ENCODE data around the gene LZIC. TPM values are rescaled to one million over a fixed set of nuclear protein-coding genes. Genes with fewer than 3 reads are reported as not detected.

The LZIC gene
- total and polyA plus RNA-seq, 11 donors = 18.5 to 37.7 (median 34.3) TPM

DNA sequence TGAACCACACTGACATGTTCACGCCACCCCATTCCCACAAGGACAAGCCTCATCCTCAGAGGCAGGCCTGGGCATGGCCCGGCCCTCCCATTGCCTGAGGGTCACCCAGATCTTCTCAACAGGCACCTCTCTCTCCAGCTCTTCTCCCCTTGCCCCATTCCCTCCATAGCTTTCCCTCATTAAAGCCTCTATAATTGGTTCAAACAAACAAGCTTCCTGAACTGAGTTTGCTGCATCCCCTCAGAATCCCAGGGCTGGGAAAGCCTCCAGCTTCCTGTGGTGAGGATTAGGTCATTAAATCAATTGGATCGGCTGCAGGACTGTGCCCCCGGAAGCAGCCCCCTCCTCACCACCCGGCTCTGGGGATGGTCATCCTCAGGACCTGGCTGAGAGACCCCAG, 52.0 kb downstream of the LZIC start:
- ATAC-seq (no peak), DNase-seq (peak in 1 of 5 donors; percentile 34)
- Histone ChIP-seq H3K36me3 (peaks cover 0 to 16% (median 0%) of the 10 kb centered on the region in 9 donors), H3K27me3 (no peaks in the 10 kb centered on the region), H3K4me1 (peaks cover 9 to 82% (median 58%) of the 10 kb centered on the region in 12 donors), H3K27ac (peak overlapping the region; percentile 59 to 91 (median 80)), H3K9me3 (no peaks in the 10 kb centered on the region), H3K4me3 (no peak overlapping the region)
- intact Hi-C loops (cut with DNase I) = no loop called here
- WGBS, 4 donors = 54 to 64% (median 59%) methylated on average over 5 of the region's 5 CpGs
- TF ChIP-seq, protein P1, sequence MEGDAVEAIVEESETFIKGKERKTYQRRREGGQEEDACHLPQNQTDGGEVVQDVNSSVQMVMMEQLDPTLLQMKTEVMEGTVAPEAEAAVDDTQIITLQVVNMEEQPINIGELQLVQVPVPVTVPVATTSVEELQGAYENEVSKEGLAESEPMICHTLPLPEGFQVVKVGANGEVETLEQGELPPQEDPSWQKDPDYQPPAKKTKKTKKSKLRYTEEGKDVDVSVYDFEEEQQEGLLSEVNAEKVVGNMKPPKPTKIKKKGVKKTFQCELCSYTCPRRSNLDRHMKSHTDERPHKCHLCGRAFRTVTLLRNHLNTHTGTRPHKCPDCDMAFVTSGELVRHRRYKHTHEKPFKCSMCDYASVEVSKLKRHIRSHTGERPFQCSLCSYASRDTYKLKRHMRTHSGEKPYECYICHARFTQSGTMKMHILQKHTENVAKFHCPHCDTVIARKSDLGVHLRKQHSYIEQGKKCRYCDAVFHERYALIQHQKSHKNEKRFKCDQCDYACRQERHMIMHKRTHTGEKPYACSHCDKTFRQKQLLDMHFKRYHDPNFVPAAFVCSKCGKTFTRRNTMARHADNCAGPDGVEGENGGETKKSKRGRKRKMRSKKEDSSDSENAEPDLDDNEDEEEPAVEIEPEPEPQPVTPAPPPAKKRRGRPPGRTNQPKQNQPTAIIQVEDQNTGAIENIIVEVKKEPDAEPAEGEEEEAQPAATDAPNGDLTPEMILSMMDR (IDR thresholded peaks at IDR 0.05) = no peak
- TF ChIP-seq POLR2A (IDR thresholded peaks at IDR 0.05) = no peak

DNA sequence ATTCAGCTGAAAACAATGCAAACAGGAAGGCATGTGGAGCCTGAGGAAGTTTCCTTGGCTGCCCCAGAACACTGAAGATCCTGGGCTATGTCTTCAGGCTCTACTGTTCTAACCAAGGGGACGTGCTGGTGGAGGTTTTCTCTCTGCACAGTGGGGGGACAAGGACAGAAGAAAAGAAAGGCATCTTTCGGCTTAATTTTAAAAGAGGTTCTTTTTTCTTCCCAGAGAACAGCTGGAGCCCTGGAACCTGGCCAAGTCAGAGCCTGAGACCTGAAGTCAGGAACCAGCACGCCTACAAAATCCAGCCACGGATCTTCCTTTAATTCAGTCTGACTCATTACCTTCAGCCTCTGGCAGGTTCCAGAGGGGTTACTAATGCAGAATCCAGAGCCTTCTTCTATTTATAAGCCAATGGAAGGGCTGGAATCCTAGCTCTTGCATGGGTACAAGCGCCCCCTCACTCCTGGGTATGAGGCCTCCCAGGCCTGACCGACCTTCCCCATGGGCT, 52.9 kb downstream of the LZIC start:
- ATAC-seq = peak; percentile 27 to 40 (median 35)
- DNase-seq = peak; percentile 57 to 77 (median 74)
- Histone ChIP-seq H3K27me3 (no peaks in the 10 kb centered on the region), H3K27ac (peak overlapping the region; percentile 59 to 91 (median 80)), H3K4me3 (no peak overlapping the region), H3K4me1 (peaks cover 9 to 91% (median 62%) of the 10 kb centered on the region in 12 donors), H3K9me3 (no peaks in the 10 kb centered on the region), H3K36me3 (peaks cover 0 to 17% (median 0%) of the 10 kb centered on the region in 9 donors)
- WGBS, 4 donors = 22 to 28% (median 25%) methylated on average over 6 of the region's 6 CpGs
- TF ChIP-seq, protein P1 (IDR thresholded peaks at IDR 0.05) = no peak
- intact Hi-C loops (cut with DNase I) = no loop called here

DNA sequence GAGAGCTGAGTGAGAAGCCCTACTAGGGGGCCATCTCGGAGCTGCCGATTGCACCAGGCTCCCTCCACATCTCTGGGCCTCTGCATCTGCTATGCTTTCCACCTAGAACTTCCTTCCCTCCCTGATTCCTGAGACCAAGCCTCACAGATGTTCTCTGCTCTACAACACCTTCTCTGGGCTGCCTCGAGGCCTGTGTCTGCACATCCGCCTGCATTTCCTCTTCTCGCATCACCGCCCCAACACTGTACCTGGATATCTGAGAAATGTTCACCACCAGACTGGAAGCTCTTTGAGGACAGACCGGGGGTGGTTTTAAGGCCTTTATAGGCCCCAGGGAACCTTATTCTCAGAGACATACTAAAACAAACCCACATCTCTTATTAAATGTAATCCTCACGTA, 53.8 kb downstream of the LZIC start:
- ATAC-seq (no peak), DNase-seq (peak in 1 of 5 donors; percentile 11)
- 66 to 78% (median 74%) methylated on average over 8 of the region's 8 CpGs for WGBS, 4 donors
- intact Hi-C loops (cut with DNase I) = no loop called here
- no peak overlapping the region for H3K4me3 ChIP-seq
- H3K36me3 ChIP-seq = peaks cover 0 to 17% (median 0%) of the 10 kb centered on the region in 9 donors
- TF ChIP-seq, protein P1 (IDR thresholded peaks at IDR 0.05) = no peak
- no peaks in the 10 kb centered on the region for H3K27me3 ChIP-seq
- H3K4me1 ChIP-seq = peaks cover 9 to 92% (median 65%) of the 10 kb centered on the region in 12 donors
- H3K27ac ChIP-seq = peak overlapping the region; percentile 59 to 91 (median 80)
- H3K9me3 ChIP-seq = no peaks in the 10 kb centered on the region

DNA sequence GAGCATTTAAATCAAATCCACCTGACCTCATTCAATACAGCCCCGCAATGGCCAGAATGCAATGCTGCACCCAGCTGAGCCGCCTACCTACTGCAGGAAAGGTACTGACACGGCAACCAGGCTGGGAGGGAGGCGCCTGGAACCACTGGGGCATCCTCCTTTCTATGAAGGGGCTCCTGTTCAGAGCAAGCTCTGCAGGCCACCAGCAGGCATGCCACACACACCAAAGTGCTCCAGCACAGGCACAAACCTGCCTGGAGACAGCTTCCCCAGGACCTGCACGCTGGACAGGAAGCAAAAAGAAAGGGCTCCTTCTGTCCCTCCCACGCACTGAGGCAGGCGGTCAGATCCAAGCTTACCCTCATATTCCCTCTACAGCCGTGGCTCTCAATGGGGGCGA, 54.3 kb downstream of the LZIC start:
- WGBS, 4 donors = 47 to 90% (median 73%) methylated on average over 5 to 9 of the region's 9 CpGs
- H3K4me3 ChIP-seq = no peak overlapping the region
- TF ChIP-seq POLR2A (IDR thresholded peaks at IDR 0.05) = no peak
- TF ChIP-seq, protein P1 (IDR thresholded peaks at IDR 0.05) = no peak
- H3K27me3 ChIP-seq = no peaks in the 10 kb centered on the region
- no peaks in the 10 kb centered on the region for H3K9me3 ChIP-seq
- peaks cover 9 to 92% (median 64%) of the 10 kb centered on the region in 12 donors for H3K4me1 ChIP-seq
- H3K27ac ChIP-seq = peak overlapping the region; percentile 17 to 91 (median 80)
- ATAC-seq = no peak
- peaks cover 0 to 17% (median 0%) of the 10 kb centered on the region in 9 donors for H3K36me3 ChIP-seq
- DNase-seq = peak in 1 of 5 donors; percentile 28
- intact Hi-C loops (cut with DNase I) = no loop called here
